ENCODE data around the gene RNF32.
"Not testable (repeated sequence)": the region's sequence is repeated elsewhere in the genome, so short reads cannot be mapped to it uniquely, and the experiment has no call there.

RNF32 gene

DNA sequence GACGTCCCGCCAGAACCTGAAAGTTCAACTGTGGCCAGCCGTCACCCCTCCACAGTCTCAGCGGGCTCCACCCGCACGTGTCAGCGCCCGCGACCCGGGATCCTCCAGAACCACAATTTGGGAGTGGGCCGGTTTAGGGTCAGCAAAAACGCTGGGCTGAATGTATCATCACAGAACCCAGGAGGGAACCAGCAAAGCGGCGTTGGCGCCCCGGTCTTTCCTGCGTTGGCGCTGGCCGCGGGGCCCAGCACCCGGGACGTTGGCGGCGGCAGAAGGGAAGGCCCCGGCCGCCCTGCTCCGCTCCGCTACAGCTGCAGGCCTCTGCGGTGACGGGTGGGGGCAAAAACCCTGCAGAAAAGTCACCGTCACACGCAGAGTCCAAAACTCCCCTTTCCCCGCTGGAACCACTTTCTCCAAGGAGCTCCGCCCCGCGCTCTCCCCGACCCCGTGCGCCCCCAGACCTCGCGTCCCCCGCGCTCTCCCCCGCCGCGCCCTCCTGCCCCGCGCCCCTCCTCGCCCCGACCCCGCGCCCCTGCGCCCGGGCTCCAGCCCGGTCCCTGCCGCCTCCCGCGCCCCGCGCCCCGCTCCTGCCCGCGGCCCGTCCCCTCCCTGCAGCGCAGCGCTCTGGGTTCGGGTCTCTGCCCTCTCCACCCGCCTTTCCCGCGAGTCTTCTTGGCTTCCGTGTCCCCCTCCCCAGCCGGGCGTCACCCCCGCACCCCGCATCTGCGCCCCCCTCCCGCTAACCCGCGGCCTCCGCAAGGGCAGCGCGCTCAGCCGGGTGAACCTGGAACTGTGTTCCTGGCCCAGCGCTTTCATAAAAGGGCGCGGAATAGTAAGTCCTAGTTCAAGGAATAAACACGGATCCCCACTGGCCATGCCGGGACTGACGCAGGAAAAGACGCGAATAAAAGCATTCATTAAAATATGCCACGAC lies 24.0 kb upstream of the RNF32 start:
- H3K9me3 ChIP-seq (ENCODE audit: control insufficient read depth, low read length), result no peaks in the 10 kb centered on the region
- no peaks in the 10 kb centered on the region for H3K36me3 ChIP-seq (ENCODE audit: control insufficient read depth, insufficient read depth, low read length)
- WGBS, 2 experiments (ENCODE audit: insufficient coverage in 2 of 2), result 10 to 14% methylated on average over 36 to 76 of the region's 92 CpGs
- H3K27ac ChIP-seq (ENCODE audit: low read depth, low read length, severe bottlenecking), result no peak overlapping the region
- H3K4me3 ChIP-seq (ENCODE audit: extremely low read depth, insufficient read depth, low read length, poor library complexity, severe bottlenecking), result peak overlapping the region; percentile 36
- no peaks in the 10 kb centered on the region for H3K4me1 ChIP-seq (ENCODE audit: control insufficient read depth, insufficient read depth, low read length, poor library complexity, severe bottlenecking)

- Histone ChIP-seq H3K9me3 (ENCODE audit: control insufficient read depth, low read length) (no peaks in the 10 kb centered on the region), H3K36me3 (ENCODE audit: control insufficient read depth, insufficient read depth, low read length) (no peaks in the 10 kb centered on the region), H3K27ac (ENCODE audit: low read depth, low read length, severe bottlenecking) (no peak overlapping the region), H3K4me1 (ENCODE audit: control insufficient read depth, insufficient read depth, low read length, poor library complexity, severe bottlenecking) (no peaks in the 10 kb centered on the region), H3K4me3 (ENCODE audit: extremely low read depth, insufficient read depth, low read length, poor library complexity, severe bottlenecking) (peak overlapping the region; percentile 36)
- WGBS, 2 experiments (ENCODE audit: insufficient coverage in 2 of 2), result 90 to 100% methylated on average over 2 to 3 of the region's 11 CpGs
These were observed 23.4 kb upstream of the RNF32 start for GRCh38 chr7:156617215-156617614.

GRCh38 chr7:156618078-156618779 lies 22.3 kb upstream of the RNF32 start:
- H3K9me3 ChIP-seq (ENCODE audit: control insufficient read depth, low read length), result no peaks in the 10 kb centered on the region
- WGBS, 2 experiments (ENCODE audit: insufficient coverage in 2 of 2), result 85 to 91% methylated on average over 18 of the region's 18 CpGs
- no peak overlapping the region for H3K4me3 ChIP-seq (ENCODE audit: extremely low read depth, insufficient read depth, low read length, poor library complexity, severe bottlenecking)

GRCh38 chr7:156618780-156619367 lies 21.7 kb upstream of the RNF32 start:
- no peaks in the 10 kb centered on the region for H3K9me3 ChIP-seq (ENCODE audit: control insufficient read depth, low read length)
- H3K4me3 ChIP-seq (ENCODE audit: extremely low read depth, insufficient read depth, low read length, poor library complexity, severe bottlenecking), result no peak overlapping the region
- no peaks in the 10 kb centered on the region for H3K4me1 ChIP-seq (ENCODE audit: control insufficient read depth, insufficient read depth, low read length, poor library complexity, severe bottlenecking)
- no peaks in the 10 kb centered on the region for H3K36me3 ChIP-seq (ENCODE audit: control insufficient read depth, insufficient read depth, low read length)
- WGBS, 2 experiments (ENCODE audit: insufficient coverage in 2 of 2), result 79 to 86% methylated on average over 11 to 12 of the region's 14 CpGs
- no peak overlapping the region for H3K27ac ChIP-seq (ENCODE audit: low read depth, low read length, severe bottlenecking)

More at GRCh38 chr7:156618078-156618779, 22.3 kb upstream of the RNF32 start:
- Histone ChIP-seq H3K4me1 (ENCODE audit: control insufficient read depth, insufficient read depth, low read length, poor library complexity, severe bottlenecking) (no peaks in the 10 kb centered on the region), H3K36me3 (ENCODE audit: control insufficient read depth, insufficient read depth, low read length) (no peaks in the 10 kb centered on the region), H3K27ac (ENCODE audit: low read depth, low read length, severe bottlenecking) (no peak overlapping the region)

DNA sequence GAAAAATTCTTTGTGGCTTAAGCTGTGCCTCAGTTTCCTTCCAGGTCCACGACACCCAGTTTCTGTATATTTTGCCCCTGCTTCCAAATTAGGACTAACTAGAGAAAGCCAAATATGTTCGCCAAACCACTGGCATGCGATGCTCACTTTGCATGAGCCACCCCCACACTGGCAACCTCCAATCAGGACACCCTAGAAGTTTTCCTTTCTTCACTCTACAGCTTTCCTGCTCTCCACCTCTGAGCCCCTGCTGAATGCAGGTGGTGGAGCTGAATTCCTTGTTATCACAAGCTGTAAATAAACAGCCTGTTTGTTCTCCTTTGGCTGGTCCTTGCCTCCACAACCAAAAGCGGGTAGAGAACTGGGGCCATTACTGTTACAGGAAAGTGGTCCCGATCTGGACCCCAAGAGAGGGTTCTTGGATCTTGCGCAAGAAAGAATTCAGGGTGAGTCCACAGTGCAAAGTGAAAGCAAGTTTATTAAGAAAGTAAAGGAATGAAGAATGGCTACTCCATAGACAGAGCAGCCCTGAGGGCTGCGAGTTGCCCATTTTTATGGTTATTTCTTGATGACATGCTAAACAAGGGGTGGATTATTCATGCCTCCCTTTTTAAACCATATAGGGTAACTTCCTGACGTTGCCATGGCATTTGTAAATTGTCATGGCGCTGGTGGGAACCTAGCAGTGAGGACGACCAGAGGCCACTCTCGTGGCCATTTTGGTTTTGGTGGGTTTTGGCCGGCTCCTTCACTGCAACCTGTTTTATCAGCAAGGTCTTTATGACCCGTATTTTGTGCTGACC lies 20.9 kb upstream of the RNF32 start:
- not testable (repeated sequence) for H3K4me1 ChIP-seq (ENCODE audit: control insufficient read depth, insufficient read depth, low read length, poor library complexity, severe bottlenecking); H3K4me3 ChIP-seq (ENCODE audit: extremely low read depth, insufficient read depth, low read length, poor library complexity, severe bottlenecking); H3K27ac ChIP-seq (ENCODE audit: low read depth, low read length, severe bottlenecking); H3K9me3 ChIP-seq (ENCODE audit: control insufficient read depth, low read length); H3K36me3 ChIP-seq (ENCODE audit: control insufficient read depth, insufficient read depth, low read length)
- 81 to 84% methylated on average over 12 of the region's 13 CpGs for WGBS, 2 experiments (ENCODE audit: insufficient coverage in 2 of 2)

DNA sequence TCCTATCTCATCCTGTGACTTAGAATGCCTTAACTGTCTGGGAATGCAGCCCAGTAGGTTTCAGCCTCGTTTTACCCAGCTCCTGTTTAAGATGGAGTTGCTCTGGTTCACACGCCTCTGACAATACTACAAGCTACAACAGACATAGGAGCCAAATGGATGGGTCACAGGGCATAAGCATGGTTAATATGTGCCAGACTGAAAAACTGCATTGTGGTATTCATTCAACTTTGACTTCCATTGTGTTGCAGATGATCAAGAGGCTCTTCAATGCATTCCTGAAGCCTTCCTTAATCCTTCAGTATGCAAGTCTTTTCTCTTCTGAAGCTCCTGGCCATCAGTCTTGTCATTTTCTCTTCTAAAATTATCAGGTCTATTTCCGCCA lies 20.3 kb upstream of the RNF32 start:
- Histone ChIP-seq H3K4me1 (ENCODE audit: control insufficient read depth, insufficient read depth, low read length, poor library complexity, severe bottlenecking) (no peaks in the 10 kb centered on the region), H3K4me3 (ENCODE audit: extremely low read depth, insufficient read depth, low read length, poor library complexity, severe bottlenecking) (no peak overlapping the region), H3K9me3 (ENCODE audit: control insufficient read depth, low read length) (no peaks in the 10 kb centered on the region), H3K27ac (ENCODE audit: low read depth, low read length, severe bottlenecking) (no peak overlapping the region), H3K36me3 (ENCODE audit: control insufficient read depth, insufficient read depth, low read length) (no peaks in the 10 kb centered on the region)
- WGBS, 2 experiments (ENCODE audit: insufficient coverage in 2 of 2), result 63 to 81% methylated on average over 1 to 2 of the region's 3 CpGs

DNA sequence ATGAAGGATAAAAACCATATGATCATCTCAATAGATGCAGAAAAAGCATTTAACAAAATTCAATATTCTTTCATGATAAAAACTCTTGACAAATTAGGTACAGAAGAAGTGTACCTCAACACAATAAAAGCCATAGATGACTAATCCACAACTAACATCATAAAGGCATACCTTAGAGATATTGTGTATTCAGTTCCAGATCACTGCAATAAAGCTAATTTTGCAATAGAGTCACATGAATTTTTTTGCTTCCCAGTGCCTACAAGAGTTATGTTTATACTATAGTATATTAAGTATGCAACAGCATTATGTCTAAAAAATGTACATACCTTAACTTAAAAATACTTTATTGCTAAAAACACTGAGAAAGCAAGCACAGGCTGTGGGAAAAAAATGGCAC lies 18.9 kb upstream of the RNF32 start:
- Histone ChIP-seq H3K27ac (ENCODE audit: low read depth, low read length, severe bottlenecking) (no peak overlapping the region), H3K9me3 (ENCODE audit: control insufficient read depth, low read length) (no peaks in the 10 kb centered on the region)

DNA sequence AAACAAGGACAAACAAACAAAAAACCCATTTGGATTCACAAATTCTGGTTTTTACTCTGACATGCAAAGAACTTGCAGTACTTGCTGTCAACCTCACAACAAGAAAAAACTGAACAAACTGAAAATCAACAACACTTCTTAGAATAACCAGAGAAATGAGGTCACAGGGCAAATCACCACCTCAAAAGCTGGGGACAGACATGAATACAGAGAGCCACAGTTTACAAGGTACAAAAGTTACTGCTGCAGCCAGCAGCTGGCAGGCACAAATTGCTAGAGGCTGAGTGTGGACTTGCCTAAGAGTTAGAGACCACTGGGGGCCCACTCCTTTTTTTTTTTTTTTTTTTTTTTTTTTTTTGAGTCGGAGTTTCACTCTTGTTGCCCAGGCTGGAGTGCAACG lies 15.0 kb upstream of the RNF32 start:
- H3K27ac ChIP-seq (ENCODE audit: low read depth, low read length, severe bottlenecking), result no peak overlapping the region
- no CpG with 5 or more reads among the region's 2 CpGs for WGBS, 2 experiments (ENCODE audit: insufficient coverage in 2 of 2)

More for the DNA sequence above, 18.9 kb upstream of the RNF32 start:
- Histone ChIP-seq H3K4me1 (ENCODE audit: control insufficient read depth, insufficient read depth, low read length, poor library complexity, severe bottlenecking) (no peaks in the 10 kb centered on the region), H3K4me3 (ENCODE audit: extremely low read depth, insufficient read depth, low read length, poor library complexity, severe bottlenecking) (no peak overlapping the region), H3K36me3 (ENCODE audit: control insufficient read depth, insufficient read depth, low read length) (no peaks in the 10 kb centered on the region)

GRCh38 chr7:156626220-156626895 lies 14.2 kb upstream of the RNF32 start:
- no peak overlapping the region for H3K4me3 ChIP-seq (ENCODE audit: extremely low read depth, insufficient read depth, low read length, poor library complexity, severe bottlenecking)
- H3K36me3 ChIP-seq (ENCODE audit: control insufficient read depth, insufficient read depth, low read length), result no peaks in the 10 kb centered on the region
- no peaks in the 10 kb centered on the region for H3K4me1 ChIP-seq (ENCODE audit: control insufficient read depth, insufficient read depth, low read length, poor library complexity, severe bottlenecking)
- WGBS, 2 experiments (ENCODE audit: insufficient coverage in 2 of 2), result 91 to 98% methylated on average over 4 to 5 of the region's 7 CpGs
- H3K9me3 ChIP-seq (ENCODE audit: control insufficient read depth, low read length), result no peaks in the 10 kb centered on the region
- H3K27ac ChIP-seq (ENCODE audit: low read depth, low read length, severe bottlenecking), result no peak overlapping the region

More for the DNA sequence above, 15.0 kb upstream of the RNF32 start:
- Histone ChIP-seq H3K36me3 (ENCODE audit: control insufficient read depth, insufficient read depth, low read length) (no peaks in the 10 kb centered on the region), H3K9me3 (ENCODE audit: control insufficient read depth, low read length) (no peaks in the 10 kb centered on the region), H3K4me3 (ENCODE audit: extremely low read depth, insufficient read depth, low read length, poor library complexity, severe bottlenecking) (no peak overlapping the region), H3K4me1 (ENCODE audit: control insufficient read depth, insufficient read depth, low read length, poor library complexity, severe bottlenecking) (no peaks in the 10 kb centered on the region)

- H3K4me3 ChIP-seq (ENCODE audit: extremely low read depth, insufficient read depth, low read length, poor library complexity, severe bottlenecking), result no peak overlapping the region
- H3K9me3 ChIP-seq (ENCODE audit: control insufficient read depth, low read length), result no peaks in the 10 kb centered on the region
- no peaks in the 10 kb centered on the region for H3K36me3 ChIP-seq (ENCODE audit: control insufficient read depth, insufficient read depth, low read length)
- no peaks in the 10 kb centered on the region for H3K4me1 ChIP-seq (ENCODE audit: control insufficient read depth, insufficient read depth, low read length, poor library complexity, severe bottlenecking)
- H3K27ac ChIP-seq (ENCODE audit: low read depth, low read length, severe bottlenecking), result no peak overlapping the region
These were observed 12.0 kb upstream of the RNF32 start for GRCh38 chr7:156628562-156628961.

All from mesodermal cell (in vitro differentiated cells).